Loucy (cell line): ENCODE results near the gene CELF4.

Experiments
- H2AFZ ChIP-seq: fragments of 200-600 bp; sonication (generic); 2 replicates; pipeline ENCODE4 v1.6.0; 2016; ENCODE audit warnings: antibody characterized with exemption, mild to moderate bottlenecking, low read length, moderate library complexity
- H3F3A ChIP-seq: fragments of 200-600 bp; 2 replicates; pipeline ENCODE4 v1.6.0; 2016; ENCODE audit warnings: antibody characterized with exemption, low read depth, mild to moderate bottlenecking
- H3K27me3 ChIP-seq: fragments of 200-600 bp; sonication (generic); 2 replicates; pipeline ENCODE4 v1.6.1; 2014; ENCODE audit warnings: low read length, mild to moderate bottlenecking; ENCODE audit not compliant: insufficient read depth, poor library complexity, severe bottlenecking
- H3K36me3 ChIP-seq: fragments of 200-600 bp; sonication (generic); 2 replicates; pipeline ENCODE4 v1.6.1; 2016; ENCODE audit warnings: low read length; ENCODE audit not compliant: insufficient read depth
- H3K4me1 ChIP-seq: fragments of 200-600 bp; sonication (generic); 2 replicates; pipeline ENCODE4 v1.5.1; 2014; ENCODE audit warnings: low read length, mild to moderate bottlenecking; ENCODE audit not compliant: insufficient read depth, poor library complexity, severe bottlenecking
- H3K4me2 ChIP-seq: fragments of 200-600 bp; sonication (generic); 2 replicates; pipeline ENCODE4 v1.6.0; 2014; ENCODE audit warnings: antibody characterized with exemption, low read length, low read depth, mild to moderate bottlenecking; ENCODE audit not compliant: poor library complexity, severe bottlenecking
- H3K4me3 ChIP-seq: fragments of 200-600 bp; sonication (generic); 2 replicates; pipeline ENCODE4 v1.5.1; 2014; ENCODE audit warnings: low read length, mild to moderate bottlenecking, mixed read lengths; ENCODE audit not compliant: poor library complexity, severe bottlenecking
- H3K79me2 ChIP-seq: fragments of 200-600 bp; sonication (generic); 2 replicates; pipeline ENCODE4 v1.6.1; 2014; ENCODE audit warnings: low read length; ENCODE audit not compliant: insufficient read depth
- H3K9ac ChIP-seq: fragments of 200-600 bp; sonication (generic); 2 replicates; pipeline ENCODE4 v1.6.0; 2014; ENCODE audit warnings: mild to moderate bottlenecking, low read depth, low read length, moderate library complexity; ENCODE audit not compliant: poor library complexity, severe bottlenecking
- H3K9me2 ChIP-seq: fragments of 200-600 bp; sonication (generic); replicated peaks from 2 replicates; pipeline ENCODE4 v1.6.1; 2016; ENCODE audit warnings: low read depth, low read length, mixed read lengths
- H3K9me3 ChIP-seq: fragments of 200-600 bp; sonication (generic); 2 replicates; pipeline ENCODE4 v1.6.1; 2014; ENCODE audit warnings: mild to moderate bottlenecking, antibody characterized with exemption, low read length, low read depth; ENCODE audit not compliant: insufficient read depth
- H4K20me1 ChIP-seq: fragments of 200-600 bp; sonication (generic); 2 replicates; pipeline ENCODE4 v1.6.0; 2014; ENCODE audit warnings: antibody characterized with exemption, low read length, mild to moderate bottlenecking; ENCODE audit not compliant: insufficient read depth, poor library complexity, severe bottlenecking
- CTCF ChIP-seq: fragments of 200-600 bp; sonication (generic); conservative IDR thresholded peaks from 2 replicates; pipeline ENCODE4 v1.5.1; 2014; ENCODE audit warnings: mild to moderate bottlenecking, antibody characterized with exemption, low read length
- EZH2phosphoT487 ChIP-seq: fragments of 200-600 bp; IDR thresholded peaks from 2 replicates; pipeline ENCODE4 v1.6.1; 2018; ENCODE audit warnings: antibody characterized with exemption, mild to moderate bottlenecking, moderate library complexity, borderline replicate concordance

Gene CELF4

GRCh38 chr18:37452015-37452414, 113.6 kb downstream of the CELF4 start:
- H3K4me1 ChIP-seq: peaks cover 22% of the 10 kb centered on the region
- H3K9me3 ChIP-seq: no peaks in the 10 kb centered on the region
- H3K9me2 ChIP-seq: no peaks in the 10 kb centered on the region
- H3K9ac ChIP-seq: peak overlapping the region; percentile 30
- H3K36me3 ChIP-seq: no peaks in the 10 kb centered on the region
- TF ChIP-seq EZH2phosphoT487 (no peak), CTCF (no peak)
- H3K27me3 ChIP-seq: no peaks in the 10 kb centered on the region
- H3K4me2 ChIP-seq: no peak overlapping the region
- no peaks in the 10 kb centered on the region for H4K20me1 ChIP-seq
- H2AFZ ChIP-seq: no peak overlapping the region
- no peaks in the 10 kb centered on the region for H3F3A ChIP-seq
- H3K79me2 ChIP-seq: no peaks in the 10 kb centered on the region
- no peak overlapping the region for H3K4me3 ChIP-seq

GRCh38 chr18:37451239-37451825, 114.3 kb downstream of the CELF4 start:
- H3K36me3 ChIP-seq: no peaks in the 10 kb centered on the region
- no peaks in the 10 kb centered on the region for H3K9me3 ChIP-seq
- no peaks in the 10 kb centered on the region for H4K20me1 ChIP-seq
- no peak overlapping the region for H3K4me2 ChIP-seq
- H3K9ac ChIP-seq: peak overlapping the region; percentile 34
- H3K79me2 ChIP-seq: no peaks in the 10 kb centered on the region
- peaks cover 22% of the 10 kb centered on the region for H3K4me1 ChIP-seq
- TF ChIP-seq EZH2phosphoT487 (no peak), CTCF (no peak)
- H3K4me3 ChIP-seq: no peak overlapping the region
- no peaks in the 10 kb centered on the region for H3F3A ChIP-seq
- no peak overlapping the region; the same call in 1 of the 2 replicates for H2AFZ ChIP-seq
- no peaks in the 10 kb centered on the region for H3K9me2 ChIP-seq
- H3K27me3 ChIP-seq: no peaks in the 10 kb centered on the region

GRCh38 chr18:37450434-37451132, 115.0 kb downstream of the CELF4 start:
- H3K4me2 ChIP-seq: peak overlapping the region; percentile 23
- H3K79me2 ChIP-seq: no peaks in the 10 kb centered on the region
- no peaks in the 10 kb centered on the region for H4K20me1 ChIP-seq
- no peaks in the 10 kb centered on the region for H3K36me3 ChIP-seq
- peak overlapping the region; percentile 41; the same call in 1 of the 2 replicates for H2AFZ ChIP-seq
- H3F3A ChIP-seq: no peaks in the 10 kb centered on the region
- TF ChIP-seq CTCF: no peak
- no peak for TF ChIP-seq EZH2phosphoT487
- H3K27me3 ChIP-seq: no peaks in the 10 kb centered on the region
- no peaks in the 10 kb centered on the region for H3K9me2 ChIP-seq
- H3K9me3 ChIP-seq: no peaks in the 10 kb centered on the region
- H3K4me3 ChIP-seq: no peak overlapping the region
- H3K9ac ChIP-seq: peak overlapping the region; percentile 34
- H3K4me1 ChIP-seq: peaks cover 24% of the 10 kb centered on the region
